Measurements from ENCODE around the gene BMP7.

BMP7 gene

GRCh38 chr20:57203986-57204385, 62.5 kb downstream of the BMP7 start:
- Histone ChIP-seq H2BK5ac (ENCODE audit: low read length) (no peak overlapping the region), H3K4me1 (ENCODE audit: control insufficient read depth in 2 of 2, insufficient read depth in 1 of 2, low read depth in 1 of 2, low read length in 2 of 2) (peaks cover 0 to 5% of the 10 kb centered on the region in 2 donors), H3K4me3 (ENCODE audit: low read length in 2 of 2) (no peak overlapping the region), H3K14ac (ENCODE audit: low read length) (no peak overlapping the region), H3K4ac (ENCODE audit: low read length) (no peak overlapping the region), H3K79me1 (ENCODE audit: low read depth, low read length) (no peaks in the 10 kb centered on the region), H4K91ac (ENCODE audit: low read depth, low read length, poor library complexity) (no peak overlapping the region), H2AFZ (ENCODE audit: low read length) (no peak overlapping the region), H3K9ac (ENCODE audit: low read depth, low read length, poor library complexity) (no peak overlapping the region), H3K23ac (ENCODE audit: low read depth, low read length, poor library complexity) (peak overlapping the region; percentile 32), H4K8ac (ENCODE audit: low read depth, low read length) (no peak overlapping the region), H2BK12ac (ENCODE audit: low read length) (no peak overlapping the region), H2AK5ac (ENCODE audit: low read depth, low read length) (no peak overlapping the region), H2BK120ac (ENCODE audit: low read depth, low read length) (no peak overlapping the region), H3K9me3 (replicated peaks in 1 of 2; ENCODE audit: control insufficient read depth in 2 of 2, insufficient read depth in 1 of 2, low read depth in 1 of 2, low read length in 2 of 2) (peaks cover 0 to 2% of the 10 kb centered on the region in 2 donors), H3K27me3 (ENCODE audit: control insufficient read depth in 3 of 3, insufficient read depth in 3 of 3, low read depth in 1 of 3, low read length in 3 of 3) (no peaks in the 10 kb centered on the region), H3K18ac (ENCODE audit: low read length) (no peak overlapping the region), H3K27ac (replicated peaks; ENCODE audit: low read length) (no peak overlapping the region), H2BK15ac (ENCODE audit: low read length) (no peak overlapping the region), H3K36me3 (replicated peaks in 1 of 2; ENCODE audit: control insufficient read depth in 2 of 2, insufficient read depth in 2 of 2, low read length in 2 of 2) (peaks cover 2 to 95% of the 10 kb centered on the region in 2 donors), H3K4me2 (ENCODE audit: insufficient read depth, low read length, poor library complexity, severe bottlenecking) (no peak overlapping the region)
- no CpG with 5 or more reads among the region's 7 CpGs for WGBS, 2 donors (ENCODE audit: extremely low coverage in 2 of 2, insufficient read length in 2 of 2, insufficient replicate concordance in 1 of 2)
- DNase-seq (ENCODE audit: low spot score), result no peak

DNA sequence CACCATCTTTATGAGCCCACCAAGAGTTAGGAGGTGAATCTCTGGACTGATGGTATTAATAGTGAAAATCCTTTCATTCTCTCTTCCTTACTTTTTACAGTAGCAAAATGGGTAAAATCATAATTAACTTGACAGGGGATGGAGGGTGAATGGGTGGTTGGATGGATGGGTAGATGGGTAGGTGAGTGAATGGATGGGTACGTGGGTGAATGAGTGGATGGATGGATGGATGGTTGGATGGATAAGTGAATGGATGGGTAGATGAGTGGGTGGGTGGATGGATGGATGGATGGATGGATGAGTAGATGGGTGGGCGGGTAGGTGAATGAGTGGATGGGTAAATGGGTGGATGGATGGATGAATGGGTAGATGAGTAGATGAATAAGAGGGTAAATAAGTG, 63.2 kb downstream of the BMP7 start:
- no peak overlapping the region for H2BK15ac ChIP-seq (ENCODE audit: low read length)
- H2AFZ ChIP-seq (ENCODE audit: low read length), result no peak overlapping the region
- DNase-seq (ENCODE audit: low spot score), result no peak
- H3K9me3 ChIP-seq (replicated peaks in 1 of 2; ENCODE audit: control insufficient read depth in 2 of 2, insufficient read depth in 1 of 2, low read depth in 1 of 2, low read length in 2 of 2), result peaks cover 0 to 2% of the 10 kb centered on the region in 2 donors
- 100% methylated on average over 1 of the region's 2 CpGs; no CpG with 5 or more reads in 1 of the 2 donors for WGBS, 2 donors (ENCODE audit: extremely low coverage in 2 of 2, insufficient read length in 2 of 2, insufficient replicate concordance in 1 of 2)
- peaks cover 2 to 91% of the 10 kb centered on the region in 2 donors for H3K36me3 ChIP-seq (replicated peaks in 1 of 2; ENCODE audit: control insufficient read depth in 2 of 2, insufficient read depth in 2 of 2, low read length in 2 of 2)
- no peak overlapping the region for H4K8ac ChIP-seq (ENCODE audit: low read depth, low read length)
- no peak overlapping the region for H2AK5ac ChIP-seq (ENCODE audit: low read depth, low read length)
- no peak overlapping the region for H3K4ac ChIP-seq (ENCODE audit: low read length)
- no peak overlapping the region for H3K23ac ChIP-seq (ENCODE audit: low read depth, low read length, poor library complexity)
- no peak overlapping the region for H2BK5ac ChIP-seq (ENCODE audit: low read length)
- H3K27me3 ChIP-seq (ENCODE audit: control insufficient read depth in 3 of 3, insufficient read depth in 3 of 3, low read depth in 1 of 3, low read length in 3 of 3), result no peaks in the 10 kb centered on the region
- no peak overlapping the region for H4K91ac ChIP-seq (ENCODE audit: low read depth, low read length, poor library complexity)
- no peak overlapping the region for H2BK12ac ChIP-seq (ENCODE audit: low read length)
- peaks cover 4 to 13% of the 10 kb centered on the region in 2 donors for H3K4me1 ChIP-seq (ENCODE audit: control insufficient read depth in 2 of 2, insufficient read depth in 1 of 2, low read depth in 1 of 2, low read length in 2 of 2)
- no peak overlapping the region for H3K27ac ChIP-seq (replicated peaks; ENCODE audit: low read length)
- H3K18ac ChIP-seq (ENCODE audit: low read length), result no peak overlapping the region
- H3K4me2 ChIP-seq (ENCODE audit: insufficient read depth, low read length, poor library complexity, severe bottlenecking), result no peak overlapping the region
- no peak overlapping the region for H3K9ac ChIP-seq (ENCODE audit: low read depth, low read length, poor library complexity)
- no peak overlapping the region for H2BK120ac ChIP-seq (ENCODE audit: low read depth, low read length)
- H3K14ac ChIP-seq (ENCODE audit: low read length), result no peak overlapping the region
- H3K4me3 ChIP-seq (ENCODE audit: low read length in 2 of 2), result no peak overlapping the region
- no peaks in the 10 kb centered on the region for H3K79me1 ChIP-seq (ENCODE audit: low read depth, low read length)

- Histone ChIP-seq H4K91ac (ENCODE audit: low read depth, low read length, poor library complexity) (no peak overlapping the region), H2BK12ac (ENCODE audit: low read length) (peak overlapping the region; percentile 10), H2AFZ (ENCODE audit: low read length) (no peak overlapping the region), H2BK15ac (ENCODE audit: low read length) (no peak overlapping the region), H2BK5ac (ENCODE audit: low read length) (no peak overlapping the region), H3K9ac (ENCODE audit: low read depth, low read length, poor library complexity) (no peak overlapping the region), H3K4me2 (ENCODE audit: insufficient read depth, low read length, poor library complexity, severe bottlenecking) (no peak overlapping the region), H3K4me1 (ENCODE audit: control insufficient read depth in 2 of 2, insufficient read depth in 1 of 2, low read depth in 1 of 2, low read length in 2 of 2) (peaks cover 6 to 19% of the 10 kb centered on the region in 2 donors), H3K14ac (ENCODE audit: low read length) (no peak overlapping the region), H3K27ac (replicated peaks; ENCODE audit: low read length) (no peak overlapping the region), H2BK120ac (ENCODE audit: low read depth, low read length) (no peak overlapping the region), H3K23ac (ENCODE audit: low read depth, low read length, poor library complexity) (no peak overlapping the region), H2AK5ac (ENCODE audit: low read depth, low read length) (no peak overlapping the region), H3K79me1 (ENCODE audit: low read depth, low read length) (no peaks in the 10 kb centered on the region), H3K9me3 (replicated peaks in 1 of 2; ENCODE audit: control insufficient read depth in 2 of 2, insufficient read depth in 1 of 2, low read depth in 1 of 2, low read length in 2 of 2) (peaks cover 0 to 2% of the 10 kb centered on the region in 2 donors), H4K8ac (ENCODE audit: low read depth, low read length) (no peak overlapping the region), H3K27me3 (ENCODE audit: control insufficient read depth in 3 of 3, insufficient read depth in 3 of 3, low read depth in 1 of 3, low read length in 3 of 3) (no peaks in the 10 kb centered on the region), H3K18ac (ENCODE audit: low read length) (no peak overlapping the region), H3K36me3 (replicated peaks in 1 of 2; ENCODE audit: control insufficient read depth in 2 of 2, insufficient read depth in 2 of 2, low read length in 2 of 2) (peaks cover 2 to 93% of the 10 kb centered on the region in 2 donors), H3K4me3 (ENCODE audit: low read length in 2 of 2) (no peak overlapping the region), H3K4ac (ENCODE audit: low read length) (no peak overlapping the region)
- DNase-seq (ENCODE audit: low spot score), result no peak
- no CpG with 5 or more reads among the region's 14 CpGs for WGBS, 2 donors (ENCODE audit: extremely low coverage in 2 of 2, insufficient read length in 2 of 2, insufficient replicate concordance in 1 of 2)
Measured at GRCh38 chr20:57202309-57202708, 64.1 kb downstream of the BMP7 start.

- Histone ChIP-seq H3K4me1 (ENCODE audit: control insufficient read depth in 2 of 2, insufficient read depth in 1 of 2, low read depth in 1 of 2, low read length in 2 of 2) (peaks cover 6 to 20% of the 10 kb centered on the region in 2 donors), H2AK5ac (ENCODE audit: low read depth, low read length) (no peak overlapping the region), H3K4ac (ENCODE audit: low read length) (no peak overlapping the region), H3K9ac (ENCODE audit: low read depth, low read length, poor library complexity) (no peak overlapping the region), H2AFZ (ENCODE audit: low read length) (no peak overlapping the region), H2BK5ac (ENCODE audit: low read length) (no peak overlapping the region), H4K8ac (ENCODE audit: low read depth, low read length) (no peak overlapping the region), H3K27me3 (ENCODE audit: control insufficient read depth in 3 of 3, insufficient read depth in 3 of 3, low read depth in 1 of 3, low read length in 3 of 3) (no peaks in the 10 kb centered on the region), H3K4me2 (ENCODE audit: insufficient read depth, low read length, poor library complexity, severe bottlenecking) (no peak overlapping the region), H3K27ac (replicated peaks; ENCODE audit: low read length) (no peak overlapping the region), H3K18ac (ENCODE audit: low read length) (no peak overlapping the region), H2BK15ac (ENCODE audit: low read length) (no peak overlapping the region), H3K79me1 (ENCODE audit: low read depth, low read length) (no peaks in the 10 kb centered on the region), H3K23ac (ENCODE audit: low read depth, low read length, poor library complexity) (no peak overlapping the region), H2BK12ac (ENCODE audit: low read length) (no peak overlapping the region), H4K91ac (ENCODE audit: low read depth, low read length, poor library complexity) (no peak overlapping the region), H3K14ac (ENCODE audit: low read length) (no peak overlapping the region), H3K36me3 (replicated peaks in 1 of 2; ENCODE audit: control insufficient read depth in 2 of 2, insufficient read depth in 2 of 2, low read length in 2 of 2) (peaks cover 1 to 91% of the 10 kb centered on the region in 2 donors), H3K9me3 (replicated peaks in 1 of 2; ENCODE audit: control insufficient read depth in 2 of 2, insufficient read depth in 1 of 2, low read depth in 1 of 2, low read length in 2 of 2) (no peaks in the 10 kb centered on the region), H2BK120ac (ENCODE audit: low read depth, low read length) (no peak overlapping the region), H3K4me3 (ENCODE audit: low read length in 2 of 2) (no peak overlapping the region)
- WGBS, 2 donors (ENCODE audit: extremely low coverage in 2 of 2, insufficient read length in 2 of 2, insufficient replicate concordance in 1 of 2), result no CpG with 5 or more reads among the region's 7 CpGs
- DNase-seq (ENCODE audit: low spot score), result no peak
Measured at GRCh38 chr20:57200882-57201695, 65.4 kb downstream of the BMP7 start.

Data from neuronal stem cell (in vitro differentiated cells).